Measurements from ENCODE around the gene ADA. TPM values are rescaled to one million over a fixed set of nuclear protein-coding genes. Genes with fewer than 3 reads are reported as not detected.
A peak's percentile ranks its signal among the peaks of the same experiment; 100 is the strongest.

Gene ADA
- total RNA-seq, 1 experiment from 2014 or later = 28.2 TPM

DNA sequence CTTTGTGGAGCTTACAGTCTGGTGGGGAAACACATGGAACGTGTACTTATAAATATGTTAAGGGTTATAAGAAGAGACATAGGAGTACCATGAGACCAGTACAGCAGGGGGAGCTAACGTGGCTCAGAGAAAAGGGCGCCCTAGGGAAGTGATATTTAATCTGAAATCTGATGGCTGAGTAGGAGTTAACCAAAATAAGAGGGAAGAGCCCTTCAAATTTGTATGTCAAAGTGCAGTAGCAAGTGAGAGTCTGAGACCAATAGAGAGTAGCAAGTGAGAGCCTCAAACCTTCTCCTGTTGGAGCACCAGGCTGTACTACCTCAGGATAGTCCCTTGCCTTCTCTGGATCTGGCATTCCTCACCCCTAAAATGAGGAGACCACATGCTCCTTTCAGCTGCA lies 75.2 kb downstream of the ADA start:
- intact Hi-C loops (cut with micrococcal nuclease; ENCODE audit: unreplicated experiment) = no loop called here
- no TSS peak for BruUV-seq (replicated peaks)
- H3K9me2 ChIP-seq (ENCODE audit: insufficient read depth) = no peaks in the 10 kb centered on the region
- POLR2A ChIA-PET (ENCODE audit: unreplicated experiment) = interaction anchor here (0.7 kb wide), 1 partner anchor 843 kb away, joined by 3 read pairs; no protein-coding TSS in a partner anchor
- peak in 1 of 2 experiments; percentile 42 for DNase-seq
- H3K27ac ChIP-seq = peak overlapping the region; percentile 14; the same call in 1 of the 2 replicates
- H3K9me3 ChIP-seq (ENCODE audit: insufficient read depth, low read depth) = peaks cover 5% of the 10 kb centered on the region
- no peaks in the 10 kb centered on the region for H3K27me3 ChIP-seq (ENCODE audit: insufficient read depth, low read depth)
- peaks cover 55% of the 10 kb centered on the region for H3F3A ChIP-seq (ENCODE audit: insufficient read depth, low read depth)
- H3K4me3 ChIP-seq = no peak overlapping the region
- H3K36me3 ChIP-seq (ENCODE audit: low read depth) = no peaks in the 10 kb centered on the region
- H3K4me1 ChIP-seq (replicated peaks; ENCODE audit: insufficient read depth) = peaks cover 46% of the 10 kb centered on the region
- no peak overlapping the region for H2AFZ ChIP-seq
- CTCF ChIA-PET = interaction anchor here (0.5 to 0.9 kb wide), 4 partner anchors 14 to 640 kb away, joined by 3 to 7 read pairs (median 4); no protein-coding TSS in a partner anchor
- H3K4me2 ChIP-seq = peak overlapping the region; percentile 40; the same call in 1 of the 2 replicates
- H4K20me1 ChIP-seq (ENCODE audit: insufficient read depth) = no peaks in the 10 kb centered on the region
- no peaks in the 10 kb centered on the region for H3K79me2 ChIP-seq (ENCODE audit: low read depth)
- TF ChIP-seq EZH2 (IDR thresholded peaks at IDR 0.05; ENCODE audit: low read depth) = no peak
- peak; percentile 30; the same call in 1 of the 2 replicates for TF ChIP-seq CTCF (conservative IDR thresholded peaks at IDR 0.05)

- no peak overlapping the region for H3K4me2 ChIP-seq
- no peaks in the 10 kb centered on the region for H3K79me2 ChIP-seq (ENCODE audit: low read depth)
- no peak for DNase-seq
- H3K4me3 ChIP-seq = no peak overlapping the region
- no peaks in the 10 kb centered on the region for H3K9me2 ChIP-seq (ENCODE audit: insufficient read depth)
- H3K9me3 ChIP-seq (ENCODE audit: insufficient read depth, low read depth) = peaks cover 5% of the 10 kb centered on the region
- peaks cover 42% of the 10 kb centered on the region for H3K4me1 ChIP-seq (replicated peaks; ENCODE audit: insufficient read depth)
- H3F3A ChIP-seq (ENCODE audit: insufficient read depth, low read depth) = peaks cover 45% of the 10 kb centered on the region
- POLR2A ChIA-PET (ENCODE audit: unreplicated experiment) = no interaction called here
- no peaks in the 10 kb centered on the region for H3K36me3 ChIP-seq (ENCODE audit: low read depth)
- no TSS peak for BruUV-seq (replicated peaks)
- H4K20me1 ChIP-seq (ENCODE audit: insufficient read depth) = no peaks in the 10 kb centered on the region
- no peak overlapping the region for H2AFZ ChIP-seq
- CTCF ChIA-PET = no interaction called here
- intact Hi-C loops (cut with micrococcal nuclease; ENCODE audit: unreplicated experiment) = loop anchor here (5.0 kb wide), 1 partner anchor 42 kb away; no protein-coding TSS in a partner anchor
- no peaks in the 10 kb centered on the region for H3K27me3 ChIP-seq (ENCODE audit: insufficient read depth, low read depth)
- no peak overlapping the region for H3K27ac ChIP-seq
- no peak for TF ChIP-seq EZH2 (IDR thresholded peaks at IDR 0.05; ENCODE audit: low read depth)
- no peak for TF ChIP-seq CTCF (conservative IDR thresholded peaks at IDR 0.05)
These were observed 77.1 kb downstream of the ADA start for GRCh38 chr20:44574372-44574771.

DNA sequence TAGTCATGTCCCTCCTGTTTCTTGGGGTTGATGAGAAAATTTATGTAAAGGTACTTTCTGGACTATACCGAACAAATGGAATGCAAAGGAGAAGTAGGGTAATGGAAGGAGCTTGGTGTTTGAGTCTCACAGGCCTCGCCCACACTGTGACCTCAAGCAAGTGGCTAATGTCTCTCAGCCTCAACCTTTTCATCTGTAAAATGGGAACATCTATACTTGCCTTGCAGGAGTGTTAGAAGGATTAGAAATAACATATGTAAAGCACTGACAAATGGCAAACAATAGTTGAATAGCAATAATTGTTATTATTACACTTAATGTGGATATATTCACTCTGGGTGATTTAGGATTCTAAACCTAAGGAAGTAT lies 78.0 kb downstream of the ADA start:
- Histone ChIP-seq H3K4me1 (replicated peaks; ENCODE audit: insufficient read depth) (peaks cover 42% of the 10 kb centered on the region), H3K36me3 (ENCODE audit: low read depth) (no peaks in the 10 kb centered on the region), H3K4me3 (0 out of 2 replicates have a peak overlapping the region, but pooled peaks have one; percentile 3), H3K79me2 (ENCODE audit: low read depth) (no peaks in the 10 kb centered on the region), H3K4me2 (peak overlapping the region; percentile 57), H3K9me3 (ENCODE audit: insufficient read depth, low read depth) (peaks cover 5% of the 10 kb centered on the region), H4K20me1 (ENCODE audit: insufficient read depth) (no peaks in the 10 kb centered on the region), H3F3A (ENCODE audit: insufficient read depth, low read depth) (peaks cover 45% of the 10 kb centered on the region), H2AFZ (no peak overlapping the region), H3K9me2 (ENCODE audit: insufficient read depth) (no peaks in the 10 kb centered on the region), H3K27me3 (ENCODE audit: insufficient read depth, low read depth) (no peaks in the 10 kb centered on the region), H3K27ac (peak overlapping the region; percentile 87)
- no TSS peak for BruUV-seq (replicated peaks)
- ChIA-PET POLR2A (ENCODE audit: unreplicated experiment) (interaction anchor here (0.5 to 0.6 kb wide), 2 partner anchors 21 to 90 kb away, joined by 5 to 6 read pairs; no protein-coding TSS in a partner anchor), CTCF (interaction anchor here (0.5 kb wide), 1 partner anchor 438 kb away, joined by 4 read pairs; no protein-coding TSS in a partner anchor)
- DNase-seq = no peak
- no peak for TF ChIP-seq EZH2 (IDR thresholded peaks at IDR 0.05; ENCODE audit: low read depth)
- no peak for TF ChIP-seq CTCF (conservative IDR thresholded peaks at IDR 0.05)
- intact Hi-C loops (cut with micrococcal nuclease; ENCODE audit: unreplicated experiment) = loop anchor here (5.0 kb wide), 1 partner anchor 41 kb away; no protein-coding TSS in a partner anchor

Measured in PC-9 (cell line).